Subcutaneous abdominal adipose tissue (tissue), 5 donors: ENCODE results near the gene GNAT3.

Source experiments
- H3K27ac ChIP-seq: one replicate; pipeline ENCODE4 v1.7.0; 2013; ENCODE audit warnings: low read depth, mild to moderate bottlenecking, inconsistent platforms, low read length, moderate library complexity
- H3K27me3 ChIP-seq, 5 donors: one replicate each; pipeline ENCODE4 v1.7.0; 2013; ENCODE audit warnings: low read length in 5 of 5, inconsistent platforms in 1 of 5; ENCODE audit not compliant: control insufficient read depth in 5 of 5, insufficient read depth in 4 of 5
- H3K36me3 ChIP-seq, 5 donors: one replicate each; pipeline ENCODE4 v1.7.0; 2013; ENCODE audit warnings: low read length in 5 of 5; ENCODE audit not compliant: control insufficient read depth in 5 of 5, insufficient read depth in 5 of 5
- H3K4me1 ChIP-seq, 5 donors: one replicate each; pipeline ENCODE4 v1.7.0; 2013; ENCODE audit warnings: low read length in 5 of 5, mild to moderate bottlenecking in 3 of 5, moderate library complexity in 1 of 5; ENCODE audit not compliant: control insufficient read depth in 5 of 5, insufficient read depth in 5 of 5
- H3K4me3 ChIP-seq, 5 donors: one replicate each; pipeline ENCODE4 v1.7.0; 2013; ENCODE audit warnings: low read length in 5 of 5, low read depth in 1 of 5
- H3K9ac ChIP-seq, 5 donors: one replicate each; pipeline ENCODE4 v1.7.0; 2013; ENCODE audit warnings: low read length in 5 of 5, mild to moderate bottlenecking in 4 of 5, moderate library complexity in 3 of 5
- H3K9me3 ChIP-seq, 5 donors: one replicate each; pipeline ENCODE4 v1.7.0; 2013; ENCODE audit warnings: low read length in 5 of 5; ENCODE audit not compliant: control insufficient read depth in 5 of 5
- donor health status: healthy.
- donor health status: healthy.
- donor health status: healthy.
- donor health status: healthy.
- donor health status: healthy.

Gene GNAT3

GRCh38 chr7:80453699-80454340 is 58.0 kb downstream of the GNAT3 start:
- Histone ChIP-seq H3K36me3 (no peaks in the 10 kb centered on the region), H3K4me1 (peaks cover 0 to 6% (median 3%) of the 10 kb centered on the region in 5 donors), H3K9ac (no peak overlapping the region), H3K4me3 (no peak overlapping the region), H3K27me3 (no peaks in the 10 kb centered on the region), H3K9me3 (no peaks in the 10 kb centered on the region), H3K27ac (no peak overlapping the region)

- Histone ChIP-seq H3K9ac (no peak overlapping the region), H3K27ac (no peak overlapping the region), H3K36me3 (no peaks in the 10 kb centered on the region), H3K4me1 (peaks cover 0 to 5% (median 3%) of the 10 kb centered on the region in 5 donors), H3K9me3 (no peaks in the 10 kb centered on the region), H3K4me3 (no peak overlapping the region), H3K27me3 (no peaks in the 10 kb centered on the region)
Measured at GRCh38 chr7:80450621-80451308, 61.1 kb downstream of the GNAT3 start.

- Histone ChIP-seq H3K27me3 (no peaks in the 10 kb centered on the region), H3K9ac (no peak overlapping the region), H3K4me1 (peaks cover 0 to 5% (median 3%) of the 10 kb centered on the region in 5 donors), H3K36me3 (no peaks in the 10 kb centered on the region), H3K4me3 (no peak overlapping the region), H3K27ac (no peak overlapping the region), H3K9me3 (no peaks in the 10 kb centered on the region)
Measured at GRCh38 chr7:80449836-80450235, 62.0 kb downstream of the GNAT3 start.

GRCh38 chr7:80445351-80445750 is 66.5 kb downstream of the GNAT3 start:
- Histone ChIP-seq H3K27me3 (no peaks in the 10 kb centered on the region), H3K4me3 (no peak overlapping the region), H3K36me3 (no peaks in the 10 kb centered on the region), H3K9me3 (no peaks in the 10 kb centered on the region), H3K27ac (no peak overlapping the region), H3K9ac (no peak overlapping the region), H3K4me1 (peaks cover 0 to 11% (median 7%) of the 10 kb centered on the region in 5 donors)

GRCh38 chr7:80444811-80445210 is 67.1 kb downstream of the GNAT3 start:
- H3K9ac ChIP-seq = no peak overlapping the region
- H3K27ac ChIP-seq = no peak overlapping the region
- H3K4me3 ChIP-seq = no peak overlapping the region
- no peaks in the 10 kb centered on the region for H3K36me3 ChIP-seq
- H3K4me1 ChIP-seq = peaks cover 0 to 12% (median 10%) of the 10 kb centered on the region in 5 donors
- no peaks in the 10 kb centered on the region for H3K9me3 ChIP-seq
- H3K27me3 ChIP-seq = no peaks in the 10 kb centered on the region

- H3K9ac ChIP-seq = no peak overlapping the region
- H3K4me3 ChIP-seq = no peak overlapping the region
- H3K27ac ChIP-seq = no peak overlapping the region
- peaks cover 0 to 11% (median 10%) of the 10 kb centered on the region in 5 donors for H3K4me1 ChIP-seq
- no peaks in the 10 kb centered on the region for H3K27me3 ChIP-seq
- no peaks in the 10 kb centered on the region for H3K36me3 ChIP-seq
- no peaks in the 10 kb centered on the region for H3K9me3 ChIP-seq
Measured at GRCh38 chr7:80443325-80443724, 68.5 kb downstream of the GNAT3 start.

GRCh38 chr7:80440883-80441282 is 71.0 kb downstream of the GNAT3 start:
- Histone ChIP-seq H3K27me3 (no peaks in the 10 kb centered on the region), H3K9ac (no peak overlapping the region), H3K4me1 (peaks cover 0 to 11% (median 10%) of the 10 kb centered on the region in 5 donors), H3K9me3 (no peaks in the 10 kb centered on the region), H3K36me3 (no peaks in the 10 kb centered on the region), H3K27ac (peak overlapping the region; percentile 35), H3K4me3 (no peak overlapping the region)

GRCh38 chr7:80439894-80440821 is 71.7 kb downstream of the GNAT3 start:
- Histone ChIP-seq H3K9ac (peak overlapping the region in 1 of 5 donors; percentile 11), H3K9me3 (no peaks in the 10 kb centered on the region), H3K36me3 (no peaks in the 10 kb centered on the region), H3K4me3 (no peak overlapping the region), H3K27ac (peak overlapping the region; percentile 35), H3K4me1 (peaks cover 0 to 11% (median 10%) of the 10 kb centered on the region in 5 donors), H3K27me3 (no peaks in the 10 kb centered on the region)

GRCh38 chr7:80435521-80435920 is 76.3 kb downstream of the GNAT3 start:
- no peaks in the 10 kb centered on the region for H3K27me3 ChIP-seq
- no peak overlapping the region for H3K27ac ChIP-seq
- H3K36me3 ChIP-seq = no peaks in the 10 kb centered on the region

More at GRCh38 chr7:80435521-80435920, 76.3 kb downstream of the GNAT3 start:
- H3K4me3 ChIP-seq = no peak overlapping the region
- peaks cover 0 to 6% (median 5%) of the 10 kb centered on the region in 5 donors for H3K4me1 ChIP-seq
- no peak overlapping the region for H3K9ac ChIP-seq
- peaks cover 0 to 2% (median 0%) of the 10 kb centered on the region in 5 donors for H3K9me3 ChIP-seq
